ENCODE measurements around the gene SYT9.

GRCh38 chr11:7286178-7286577 lies 34.5 kb downstream of the SYT9 start:
- no peak for TF ChIP-seq POLR2AphosphoS5 (IDR thresholded peaks at IDR 0.05; ENCODE audit: low read depth, low read length)
- TF ChIP-seq REST (IDR thresholded peaks at IDR 0.05; ENCODE audit: insufficient read depth in 1 of 2, low read depth in 2 of 2, low read length in 2 of 2): no peak

Data from PFSK-1 (cell line).